B cell (primary cell): ENCODE measurements around the gene MGAT5. TPM values are rescaled to one million over a fixed set of nuclear protein-coding genes. Genes with fewer than 3 reads are reported as not detected.

Source experiments
- ATAC-seq: fragments of 200-7000 bp; cut with Tn5 transposase; one replicate; pipeline ENCODE4 v1.10.0; 2021; ENCODE audit warnings: low read depth, mild to moderate bottlenecking, moderate number of reproducible peaks, moderate library complexity
- CTCF ChIA-PET: fragments of 350-600 bp; sonication (Branson Sonifier 250); formaldehyde crosslinking; loops from one replicate; lab custom pipeline; 2021; ENCODE audit warnings: antibody characterized with exemption, inconsistent platforms; lab: Charles Lee
- POLR2A ChIA-PET: fragments of 350-600 bp; sonication (Branson Sonifier 250); formaldehyde crosslinking; loops from one replicate; lab custom pipeline; 2021; ENCODE audit warnings: antibody characterized with exemption; lab: Charles Lee
- DNase-seq: peaks from one replicate; pipeline ENCODE4 v3.0.0; 2013
- H2AFZ ChIP-seq: 2 replicates; pipeline ENCODE4 v1.6.1; 2012; ENCODE audit warnings: mild to moderate bottlenecking, low read depth, low read length; ENCODE audit not compliant: insufficient read depth, poor library complexity, severe bottlenecking
- H3K27ac ChIP-seq, 2 donors: 1 replicate in 1 of 2; 2 replicates in 1 of 2; pipeline ENCODE4 v1.5.1; 2012 to 2013; ENCODE audit warnings: low read length in 2 of 2, mild to moderate bottlenecking in 2 of 2, moderate library complexity in 1 of 2
- H3K27me3 ChIP-seq, 4 experiments: fragments of 200-600 bp in 1 of 4; sonication (generic) in 1 of 4; replicated peaks in 1 of 4; 1 replicate in 2 of 4; 2 replicates in 2 of 4; pipeline versions ENCODE4 v1.6.1 to v1.7.0; 2013 to 2016; ENCODE audit warnings: low read length in 3 of 4, mild to moderate bottlenecking in 2 of 4, mixed read lengths in 1 of 4, moderate library complexity in 1 of 4; ENCODE audit not compliant: insufficient read depth in 4 of 4, control insufficient read depth in 3 of 4; ENCODE audit errors: control extremely low read depth in 1 of 4
- H3K36me3 ChIP-seq, 2 experiments: replicated peaks in 1 of 2; 1 replicate in 1 of 2; 2 replicates in 1 of 2; pipeline versions ENCODE4 v1.6.1 to v1.7.1; 2013; ENCODE audit warnings: low read length in 1 of 2; ENCODE audit not compliant: insufficient read depth in 2 of 2, control insufficient read depth in 1 of 2; ENCODE audit errors: control extremely low read depth in 1 of 2, extremely low read depth in 1 of 2
- H3K4me1 ChIP-seq, 2 donors: fragments of 200-600 bp in 1 of 2; sonication (generic) in 1 of 2; 1 replicate in 1 of 2; 2 replicates in 1 of 2; pipeline versions ENCODE4 v1.5.1 to v1.6.1; 2013 to 2017; ENCODE audit warnings: low read length in 2 of 2; ENCODE audit not compliant: control insufficient read depth in 2 of 2, insufficient read depth in 2 of 2
- H3K4me2 ChIP-seq: replicated peaks from 2 replicates; pipeline ENCODE3; 2012; ENCODE audit warnings: mild to moderate bottlenecking, low read depth, low read length; ENCODE audit not compliant: poor library complexity, severe bottlenecking
- H3K4me3 ChIP-seq, 5 experiments: fragments of 200-600 bp in 1 of 5; sonication (generic) in 1 of 5; 1 replicate in 3 of 5; 2 replicates in 2 of 5; pipeline versions ENCODE4 v1.5.1 to v1.7.0; 2011 to 2016; ENCODE audit warnings: low read length in 4 of 5, mild to moderate bottlenecking in 4 of 5, low read depth in 2 of 5, control low read depth in 1 of 5, moderate library complexity in 1 of 5; ENCODE audit not compliant: insufficient read depth in 1 of 5; ENCODE audit errors: control extremely low read depth in 1 of 5, extremely low read depth in 1 of 5
- H3K79me2 ChIP-seq: fragments of 200-600 bp; sonication (generic); one replicate; pipeline ENCODE4 v1.6.0; 2016; ENCODE audit warnings: low read length; ENCODE audit not compliant: control insufficient read depth, insufficient read depth
- H3K9ac ChIP-seq: fragments of 200-600 bp; sonication (generic); 2 replicates; pipeline ENCODE4 v1.6.1; 2017; ENCODE audit warnings: mild to moderate bottlenecking, low read length, moderate library complexity
- H3K9me3 ChIP-seq, 3 donors: one replicate each; pipeline versions ENCODE4 v1.6.1 to v1.7.1; 2013; ENCODE audit warnings: low read length in 2 of 3; ENCODE audit not compliant: control insufficient read depth in 2 of 3, insufficient read depth in 1 of 3; ENCODE audit errors: control extremely low read depth in 1 of 3
- H4K20me1 ChIP-seq: 2 replicates; pipeline ENCODE4 v1.6.0; 2012; ENCODE audit warnings: mild to moderate bottlenecking, low read length; ENCODE audit not compliant: insufficient read depth, control insufficient read depth, poor library complexity, severe bottlenecking
- H3K27ac Mint-ChIP-seq: one replicate; pipeline ENCODE4 v1.8.0; 2021; ENCODE audit warnings: mixed read lengths
- H3K27me3 Mint-ChIP-seq: one replicate; pipeline ENCODE4 v1.8.0; 2021; ENCODE audit warnings: mixed read lengths
- H3K4me1 Mint-ChIP-seq: one replicate; pipeline ENCODE4 v1.8.0; 2021; ENCODE audit warnings: mixed read lengths
- H3K4me3 Mint-ChIP-seq: one replicate; pipeline ENCODE4 v1.8.0; 2021; ENCODE audit warnings: mixed read lengths
- H3K9me3 Mint-ChIP-seq: one replicate; pipeline ENCODE4 v1.8.0; 2022; ENCODE audit warnings: mixed read lengths; ENCODE audit not compliant: insufficient read depth
- CTCF ChIP-seq: fragments of 200-600 bp; IDR thresholded peaks from one replicate; pipeline ENCODE4 v1.8.0; 2022; ENCODE audit warnings: antibody characterized with exemption, mild to moderate bottlenecking
- EZH2 ChIP-seq: IDR thresholded peaks from 2 replicates; pipeline ENCODE4 v1.6.1; 2012; ENCODE audit warnings: borderline replicate concordance, low read depth, mild to moderate bottlenecking, moderate library complexity, low read length; ENCODE audit not compliant: insufficient read depth, poor library complexity, severe bottlenecking
- WGBS: methylation state at CpG from one replicate; pipeline ENCODE4 v1.1.5; 2013; ENCODE audit warnings: missing lambda C conversion rate; ENCODE audit not compliant: insufficient coverage; 5-methylcytosine and 5-hydroxymethylcytosine counted together
- intact Hi-C: fragments of 100-400 bp; cut with micrococcal nuclease; formaldehyde crosslinking; loops from one replicate; pipeline ENCODE4 v1.10.0; 2022
- polyA plus RNA-seq: library from polyadenylated mRNA; depleted of rRNA; stranded (reverse); fragments of >200 nt; gene quantifications from 2 replicates; pipeline ENCODE4 v1.2.3, GENCODE V29; 2012
- total RNA-seq, 2 donors: library from RNA; stranded (reverse); fragments of 120-200 nt in 1 of 2; gene quantifications; 1 replicate in 1 of 2; 2 replicates in 1 of 2; pipeline versions ENCODE4 v1.2.3 to v1.2.4, GENCODE V29; 2013 to 2022

The MGAT5 gene
- total and polyA plus RNA-seq, 2 donors (not counting 1 experiment from before 2014, with no cell fraction given) = 27.2 to 184 TPM

- no CpG with 5 or more reads among the region's 2 CpGs for WGBS
- peak overlapping the region; percentile 59 for H3K4me2 ChIP-seq
- no peaks in the 10 kb centered on the region for H3K27me3 ChIP-seq
- no peak overlapping the region for H3K4me3 ChIP-seq
- Mint-ChIP-seq H3K27me3 (no peaks in the 10 kb centered on the region), H3K27ac (peak overlapping the region; percentile 79), H3K4me3 (peak overlapping the region; percentile 58), H3K4me1 (peaks cover 94% of the 10 kb centered on the region), H3K9me3 (no peaks in the 10 kb centered on the region)
- peaks cover 99 to 100% of the 10 kb centered on the region in 2 donors for H3K4me1 ChIP-seq
- no peaks in the 10 kb centered on the region for H3K36me3 ChIP-seq
- DNase-seq = no peak
- intact Hi-C loops = no loop called here
- TF ChIP-seq EZH2 (no peak), CTCF (no peak)
- H2AFZ ChIP-seq = no peak overlapping the region
- H3K27ac ChIP-seq = peak overlapping the region; percentile 44 to 83
- H3K9ac ChIP-seq = no peak overlapping the region
- ChIA-PET CTCF (interaction anchor here (0.8 to 4.9 kb wide), 8 partner anchors 14 to 163 kb away, joined by 3 to 41 read pairs (median 5); no protein-coding TSS in a partner anchor), POLR2A (interaction anchor here (0.7 kb wide), 1 partner anchor 24 kb away, joined by 3 read pairs; no protein-coding TSS in a partner anchor)
- H3K79me2 ChIP-seq = peaks cover 100% of the 10 kb centered on the region
- no peaks in the 10 kb centered on the region for H4K20me1 ChIP-seq
- no peak for ATAC-seq
- H3K9me3 ChIP-seq = no peaks in the 10 kb centered on the region
Observed at GRCh38 chr2:134248913-134249312, 5.0 kb upstream of the MGAT5 start.

- 88% methylated on average over 1 of the region's 2 CpGs for WGBS
- peaks cover 94% of the 10 kb centered on the region for H3K4me1 Mint-ChIP-seq
- TF ChIP-seq CTCF (no peak), EZH2 (no peak)
- Histone ChIP-seq H3K9ac (no peak overlapping the region), H4K20me1 (no peaks in the 10 kb centered on the region), H3K9me3 (no peaks in the 10 kb centered on the region), H3K4me1 (peaks cover 99 to 100% of the 10 kb centered on the region in 2 donors), H3K4me2 (peak overlapping the region; percentile 81), H3K4me3 (no peak overlapping the region), H3K27ac (peak overlapping the region; percentile 11 to 83), H3K36me3 (peaks cover 0 to 6% of the 10 kb centered on the region in 2 experiments), H2AFZ (no peak overlapping the region), H3K27me3 (no peaks in the 10 kb centered on the region), H3K79me2 (peaks cover 100% of the 10 kb centered on the region)
- POLR2A ChIA-PET = interaction anchor here (0.7 to 1.2 kb wide), 3 partner anchors 13 to 24 kb away, joined by 3 to 5 read pairs (median 3); no protein-coding TSS in a partner anchor
- H3K27me3 Mint-ChIP-seq = no peaks in the 10 kb centered on the region
- ATAC-seq (no peak), DNase-seq (no peak)
- H3K4me3 Mint-ChIP-seq = peak overlapping the region; percentile 58
- peak overlapping the region; percentile 79 for H3K27ac Mint-ChIP-seq
- intact Hi-C loops = loop anchor here (5.0 kb wide), 3 partner anchors 32 to 297 kb away; no protein-coding TSS in a partner anchor
- H3K9me3 Mint-ChIP-seq = no peaks in the 10 kb centered on the region
- CTCF ChIA-PET = interaction anchor here (0.8 to 4.9 kb wide), 7 partner anchors 13 to 162 kb away, joined by 3 to 41 read pairs (median 5); no protein-coding TSS in a partner anchor
Observed at GRCh38 chr2:134249755-134250154, 4.1 kb upstream of the MGAT5 start.
